ENCODE measurements around the gene KIFC3.
A peak's percentile ranks its signal among the peaks of the same experiment; 100 is the strongest.
"Not testable (repeated sequence)": the region's sequence is repeated elsewhere in the genome, so short reads cannot be mapped to it uniquely, and the experiment has no call there.

KIFC3 gene

GRCh38 chr16:57803134-57803990 is 1.1 kb upstream of the KIFC3 start:
- no peak for DNase-seq (ENCODE audit: low spot score)

DNA sequence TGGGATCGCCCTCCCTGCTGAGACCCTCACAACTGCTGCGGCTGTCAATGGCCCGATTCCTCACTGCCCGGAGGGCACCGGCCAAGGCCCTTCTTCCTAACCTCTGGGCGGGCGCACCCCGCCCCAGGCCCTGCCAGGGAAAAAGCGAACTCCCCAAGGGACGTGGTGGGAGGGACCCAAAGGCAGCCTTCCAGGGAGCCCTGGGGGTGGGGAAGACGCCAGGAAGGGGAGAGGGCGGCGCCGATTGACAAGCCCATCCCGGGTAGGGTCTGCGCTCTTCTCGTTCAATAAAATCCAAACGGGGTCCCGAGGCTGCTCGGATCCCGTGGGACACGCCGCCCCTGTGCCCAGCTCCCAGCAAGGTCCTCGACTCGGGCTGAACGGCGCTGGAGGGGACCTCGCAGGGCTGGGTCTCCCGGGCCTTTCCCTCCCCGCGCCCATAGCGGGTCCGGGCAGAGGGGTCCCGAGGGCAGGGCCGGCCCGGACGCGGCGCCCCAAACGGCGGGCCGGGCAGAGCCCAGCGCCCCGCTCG is 416 bp downstream of the KIFC3 start:
- DNase-seq (ENCODE audit: low spot score) = peak; percentile 63

- no peak for DNase-seq (ENCODE audit: low spot score)
Measured at GRCh38 chr16:57801098-57801808, 1.0 kb downstream of the KIFC3 start.

DNA sequence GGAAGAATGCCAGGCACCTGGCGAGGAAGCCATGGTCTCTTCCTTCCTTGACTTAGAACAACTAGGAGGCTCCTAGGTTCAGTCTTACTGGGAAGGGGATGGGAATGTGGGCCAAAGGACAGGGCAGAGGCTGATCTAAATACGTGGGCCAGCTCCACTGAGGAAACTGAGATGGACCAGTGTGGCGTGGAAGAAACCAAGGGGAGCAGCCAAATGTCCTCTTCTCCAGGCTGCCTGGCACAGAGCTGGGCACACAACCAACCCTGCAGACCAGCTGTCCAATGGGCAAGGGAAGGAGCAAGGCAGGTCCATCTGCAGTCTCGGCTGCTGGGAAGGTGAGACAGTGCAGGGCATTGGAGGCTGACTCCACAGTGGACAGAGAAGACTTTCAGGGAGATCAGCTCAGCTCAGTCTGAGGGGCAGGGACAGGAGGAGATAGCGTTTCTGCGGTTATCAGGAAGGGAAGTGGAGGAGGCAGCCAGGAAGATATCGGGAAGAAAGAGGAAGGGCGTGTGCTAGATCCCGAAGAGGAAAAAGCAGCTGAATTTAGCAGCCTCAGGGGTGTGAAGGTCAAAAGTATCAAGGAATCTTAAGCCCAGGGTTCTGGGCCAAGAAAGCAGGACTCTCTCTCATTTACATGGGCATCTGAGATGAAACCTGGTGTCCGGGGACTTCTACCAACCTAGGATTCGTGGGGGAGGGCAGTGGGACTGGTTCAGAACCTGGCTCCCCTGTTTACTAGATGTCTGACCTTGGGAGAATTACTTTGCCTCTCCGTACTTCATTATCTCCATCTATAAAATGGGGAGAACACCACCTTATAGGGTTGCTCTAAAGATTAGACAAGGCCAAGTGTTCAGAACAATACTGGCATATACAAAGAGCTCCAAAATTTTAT is 1.8 kb downstream of the KIFC3 start:
- no peak for DNase-seq (ENCODE audit: low spot score)

- DNase-seq (ENCODE audit: low spot score) = no peak
Measured at GRCh38 chr16:57799600-57800199, 2.6 kb downstream of the KIFC3 start.

DNA sequence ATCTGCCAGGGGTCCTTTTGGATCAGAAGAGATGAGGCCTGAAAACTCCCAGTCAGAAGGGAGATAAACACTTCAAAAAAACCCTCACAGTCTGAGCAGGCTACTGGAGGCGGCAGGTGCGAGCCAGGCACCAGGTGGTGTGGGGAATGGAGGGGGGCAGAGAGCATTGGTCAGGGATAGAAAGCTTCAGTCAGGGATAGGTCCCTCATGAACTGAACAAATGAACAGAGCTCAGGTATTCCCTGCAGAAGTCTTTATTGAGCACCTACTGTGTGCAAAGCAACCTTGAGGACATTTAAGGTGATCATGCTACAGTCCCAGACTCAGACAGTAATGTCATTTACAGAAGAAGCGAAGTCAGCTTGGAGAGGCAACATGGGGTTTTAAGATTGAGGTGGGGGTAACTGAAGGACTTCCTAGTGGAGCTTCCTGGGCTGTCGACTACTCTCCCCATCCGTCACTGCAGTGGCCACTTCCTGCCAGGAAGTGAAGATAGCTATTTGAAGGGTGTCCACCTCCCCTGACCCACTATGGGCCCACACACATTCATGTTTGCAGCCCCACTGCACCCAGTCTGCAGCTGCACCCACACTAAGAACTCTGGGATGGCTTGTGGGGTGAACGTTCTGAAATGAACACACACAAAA is 3.2 kb downstream of the KIFC3 start:
- DNase-seq (ENCODE audit: low spot score) = peak; percentile 29

DNA sequence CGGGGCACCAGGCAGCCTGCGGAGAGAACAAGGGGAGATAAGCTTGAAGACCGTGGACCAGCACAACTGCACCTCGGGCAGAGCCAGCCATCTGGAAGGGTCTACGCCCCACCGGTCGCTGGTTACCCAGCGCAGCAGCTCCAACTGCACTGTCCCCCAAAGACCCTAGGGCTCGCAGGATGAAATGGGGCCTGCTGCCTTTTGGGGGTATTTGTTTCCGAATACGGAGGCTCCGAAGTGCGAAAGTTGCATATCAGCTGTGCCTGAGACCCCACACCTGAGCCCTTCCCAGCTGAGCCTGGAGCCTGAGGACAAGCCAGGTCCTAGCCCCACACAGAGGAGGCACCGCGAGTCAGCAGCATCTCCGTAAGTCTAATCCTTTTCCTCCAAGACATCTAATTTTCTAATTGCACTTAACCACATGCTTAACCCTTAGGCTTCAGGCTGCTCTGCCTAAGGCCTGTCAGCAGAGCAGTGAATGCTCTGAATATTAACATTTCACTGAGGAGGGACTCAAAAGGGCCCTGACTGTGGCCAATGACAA is 4.0 kb downstream of the KIFC3 start:
- peak; percentile 65 for DNase-seq (ENCODE audit: low spot score)

DNA sequence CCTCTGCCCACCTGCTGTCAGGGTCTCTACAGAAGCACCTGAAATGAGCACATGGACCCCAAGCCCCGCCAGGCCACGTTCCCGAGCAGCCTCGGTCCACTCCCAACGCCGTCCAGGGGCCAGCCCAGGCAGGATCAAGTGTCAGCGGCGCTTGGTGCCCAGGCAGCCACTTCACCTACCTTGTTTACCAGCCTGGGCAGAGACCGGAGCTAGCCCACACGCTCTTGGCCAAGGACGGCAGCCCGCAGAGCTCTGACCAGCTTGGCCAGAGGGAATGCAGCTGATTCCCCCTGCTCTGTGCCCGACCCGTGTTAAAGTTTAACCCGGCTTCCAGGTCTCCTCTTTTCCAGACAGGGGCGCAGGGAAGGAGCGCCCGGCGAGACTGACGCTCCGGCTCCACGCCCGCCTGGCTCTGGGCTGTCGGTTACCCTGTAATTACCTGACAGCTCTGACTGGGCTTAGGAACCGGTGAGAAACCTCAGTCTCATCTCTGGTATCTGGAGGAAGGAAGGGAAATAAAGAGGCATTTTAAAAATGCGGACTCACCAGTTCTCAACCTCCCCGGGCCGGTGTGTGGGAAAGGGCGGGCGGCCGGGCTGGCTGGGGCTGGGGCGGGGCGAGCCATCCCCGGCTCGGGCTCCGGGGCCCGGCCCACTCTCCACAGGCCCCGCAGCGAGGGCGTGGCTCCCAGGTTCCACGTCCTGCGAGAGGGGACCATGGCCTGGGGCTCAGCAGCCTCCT is 4.6 kb downstream of the KIFC3 start:
- DNase-seq (ENCODE audit: low spot score) = peak; percentile 35

- peak; percentile 20 for DNase-seq (ENCODE audit: low spot score)
Measured at GRCh38 chr16:57797216-57797525, 5.1 kb downstream of the KIFC3 start.

DNA sequence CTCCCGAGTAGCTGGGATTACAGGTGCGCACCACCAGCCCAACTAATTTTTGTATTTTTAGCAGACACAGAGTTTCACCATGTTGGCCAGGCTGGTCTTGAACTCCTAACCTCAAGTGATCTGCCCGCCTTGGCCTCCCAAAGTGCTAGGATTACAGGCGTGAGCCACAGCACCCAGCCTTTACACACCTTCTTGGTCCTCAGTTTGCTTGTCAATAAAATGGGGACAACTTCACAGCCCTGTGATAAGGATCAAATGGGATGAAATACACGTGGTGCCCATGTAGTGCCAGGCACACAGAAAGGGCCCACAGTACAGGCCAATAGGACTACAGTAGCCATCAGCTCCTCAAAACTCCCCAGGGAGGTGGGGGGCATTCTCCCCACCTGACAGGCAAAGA is 6.3 kb downstream of the KIFC3 start:
- DNase-seq (ENCODE audit: low spot score) = not testable (repeated sequence)

DNA sequence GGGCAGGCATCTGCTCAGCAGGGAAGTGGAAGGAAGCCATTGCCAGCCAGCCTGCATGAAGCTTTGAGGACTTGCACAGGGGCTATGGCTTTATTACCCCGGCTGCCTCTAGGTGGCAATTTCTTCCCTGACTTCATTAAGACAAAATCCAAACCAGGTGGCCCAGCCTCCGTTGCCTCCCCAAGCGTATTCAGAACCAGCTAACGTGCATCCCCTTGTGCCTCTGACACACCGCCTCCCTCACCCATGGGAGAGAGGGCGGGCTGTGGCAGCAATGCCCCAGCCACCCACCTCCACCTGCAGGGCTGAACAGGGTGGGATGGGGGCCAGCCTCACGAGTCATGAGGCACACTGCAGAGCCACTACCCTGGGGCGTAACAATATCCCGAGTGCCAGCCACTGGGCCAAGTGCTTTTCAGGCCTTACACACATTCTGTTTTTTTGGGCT is 6.8 kb downstream of the KIFC3 start:
- peak; percentile 79 for DNase-seq (ENCODE audit: low spot score)

DNA sequence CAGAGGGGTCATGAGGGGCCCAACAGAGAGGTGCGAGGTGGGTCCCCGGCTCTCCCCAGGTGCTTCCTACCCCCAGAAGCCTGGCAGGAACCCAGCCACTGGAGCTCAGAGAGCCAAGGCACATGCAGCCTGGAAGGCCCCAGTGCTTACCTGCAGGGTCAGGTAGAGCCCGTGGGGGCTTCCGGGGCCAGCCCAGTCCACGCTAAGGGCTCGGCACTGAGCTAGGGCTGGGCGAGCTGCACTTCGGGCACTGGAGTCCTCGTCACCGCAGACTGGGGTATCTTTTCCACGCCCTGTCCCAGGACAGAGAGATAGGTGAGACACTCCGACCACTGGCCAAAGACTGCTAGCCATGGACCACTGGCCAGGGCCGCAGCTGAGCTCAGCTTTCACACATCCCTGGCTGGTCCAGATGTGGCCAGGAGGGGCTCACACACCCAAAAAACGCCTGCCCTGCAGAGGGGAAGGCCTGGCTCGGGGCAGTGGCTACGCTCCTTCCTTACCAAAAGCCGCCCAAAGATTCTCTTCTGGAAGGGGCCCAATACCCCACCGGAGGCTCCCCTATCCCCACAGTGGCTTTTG is 7.4 kb downstream of the KIFC3 start:
- no peak for DNase-seq (ENCODE audit: low spot score)

- no peak for DNase-seq (ENCODE audit: low spot score)
Measured at GRCh38 chr16:57791893-57792461, 10.3 kb downstream of the KIFC3 start.

GRCh38 chr16:57791195-57791892 is 10.9 kb downstream of the KIFC3 start:
- DNase-seq (ENCODE audit: low spot score) = no peak

- DNase-seq (ENCODE audit: low spot score) = no peak
Measured at GRCh38 chr16:57788951-57789350, 13.3 kb downstream of the KIFC3 start.

DNA sequence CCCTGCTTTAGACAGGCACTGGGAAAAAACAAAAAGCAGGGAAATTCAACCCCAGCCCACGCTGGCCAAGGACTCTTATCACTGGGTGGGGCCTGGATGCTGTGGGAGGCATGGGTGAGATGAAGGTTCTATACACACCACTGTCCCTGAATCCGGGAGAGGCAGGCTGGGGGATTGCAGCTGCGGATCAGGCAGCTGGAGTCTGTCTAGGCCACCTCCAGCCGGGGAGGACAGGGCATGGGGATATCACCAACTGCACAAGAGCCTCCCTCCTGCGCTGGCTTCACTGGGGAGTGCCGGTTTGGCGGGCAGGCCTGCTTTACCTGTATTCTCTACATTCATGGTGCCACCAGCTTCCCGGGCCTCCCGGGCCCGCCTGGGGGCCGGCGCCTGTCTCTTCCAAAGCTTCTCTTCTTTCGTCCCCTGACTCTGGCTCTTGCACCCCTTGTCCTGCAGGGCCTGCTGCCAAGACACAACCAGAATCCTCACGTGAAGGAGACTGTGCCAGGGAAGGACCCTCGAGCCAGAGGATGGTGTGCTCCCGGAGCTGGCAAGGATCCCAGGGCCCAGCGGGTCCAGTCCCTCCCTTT is 13.9 kb downstream of the KIFC3 start:
- DNase-seq (ENCODE audit: low spot score) = no peak

DNA sequence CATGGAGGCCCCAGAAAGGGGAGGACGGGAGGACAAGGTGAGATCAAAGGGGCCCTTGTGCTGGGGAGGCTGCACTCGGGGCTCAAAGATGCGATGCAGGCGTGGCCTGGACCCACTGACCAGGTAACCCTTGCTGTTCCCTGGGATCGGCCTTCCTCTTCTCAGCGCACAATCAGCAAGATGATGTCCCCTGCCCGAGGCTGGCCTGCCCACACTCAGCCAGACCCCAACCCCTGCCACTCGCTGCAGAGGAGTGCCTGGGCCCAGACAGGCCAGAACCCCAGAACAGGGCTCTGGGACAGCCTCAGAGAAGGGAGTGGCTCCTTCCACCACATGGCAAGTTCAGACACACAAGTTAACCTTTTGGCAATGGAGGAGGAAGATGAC is 14.8 kb downstream of the KIFC3 start:
- DNase-seq (ENCODE audit: low spot score) = no peak
